Placental pericyte (primary cell): ENCODE results near the gene FNDC3B. TPM values are rescaled to one million over a fixed set of nuclear protein-coding genes. Genes with fewer than 3 reads are reported as not detected.

ENCODE experiments used
- small RNA-seq: library from RNA; depleted of rRNA; stranded (forward); fragments of <200 nt; gene quantifications from one replicate; pipeline ENCODE3, GENCODE V24; 2012; ENCODE audit warnings: low replicate concordance
- total RNA-seq: library from RNA; depleted of rRNA; stranded (reverse); fragments of >200 nt; gene quantifications from 2 replicates; pipeline ENCODE4 v1.2.3, GENCODE V29; 2012

The FNDC3B gene
- total RNA-seq: 280 and 435 TPM in 2 replicates

GRCh38 chr3:172039436-172040077 lies at the start of gene FNDC3B:
TSS of gene FNDC3B (plus strand) at chr3:172039578. CDS start at chr3:172112480, 72,902 bp downstream.

DNA sequence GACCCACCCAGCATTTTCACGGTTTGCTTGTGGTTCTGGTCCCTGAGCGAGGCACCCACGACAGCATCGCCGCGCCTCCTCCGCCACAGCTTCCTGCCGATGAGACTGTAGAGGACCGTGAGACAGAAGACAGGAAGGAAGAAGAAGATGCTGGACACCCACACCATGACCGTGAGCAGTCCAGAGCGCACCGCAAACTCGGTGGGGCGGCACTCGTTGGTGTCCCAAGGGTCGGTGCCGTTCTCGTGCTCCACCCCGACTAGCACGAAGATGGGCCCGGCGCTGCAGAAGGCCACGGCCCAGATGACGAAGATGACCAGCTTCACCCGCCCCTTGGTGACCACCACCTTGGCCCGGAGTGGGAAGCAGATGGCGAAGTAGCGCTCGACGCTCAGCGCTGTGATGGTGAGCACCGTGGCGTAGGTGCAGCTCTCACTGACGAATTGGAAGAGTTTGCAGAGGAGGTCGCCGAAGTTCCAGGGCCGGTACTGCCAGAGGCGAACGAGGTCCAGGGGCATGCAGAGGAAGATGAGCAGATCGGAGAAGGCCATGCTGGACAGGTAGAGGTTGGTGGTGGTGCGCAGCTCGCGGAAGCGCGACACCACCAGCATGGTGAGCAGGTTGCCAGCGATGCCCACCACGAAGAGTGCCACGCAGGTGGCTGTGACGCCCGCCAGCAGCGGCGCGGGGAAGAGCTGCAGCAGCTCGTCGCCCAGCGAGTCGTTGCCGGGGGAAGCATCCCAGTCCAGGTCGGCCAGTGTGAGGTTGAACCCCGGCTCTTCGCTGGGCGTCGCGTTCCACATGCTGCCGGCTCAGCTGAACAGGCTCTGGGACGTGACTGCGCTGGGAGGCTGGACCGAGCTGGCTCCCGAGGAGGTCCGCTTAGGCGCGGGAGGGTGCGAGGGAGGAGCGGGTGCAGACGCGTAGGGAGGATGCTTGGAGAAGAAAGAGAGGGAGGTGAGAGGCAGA lies 408.5 kb downstream of the FNDC3B start, which contains the start of gene GHSR:
GHSR (minus strand) TSS at position 846 of the 969 bp plus-strand sequence; CDS start at position 803, 43 bp downstream.

Small RNA genes lying within 50 kb of the gene (small RNA-seq; reads per million reads assigned to genes)
- not detected for gene RN7SL141P

Other genes with a start within 250 kb of the FNDC3B start
- gene PLD1, start 229.1 kb upstream of the FNDC3B start, total RNA-seq: 21.8 and 40.5 TPM in 2 replicates
- gene TMEM212, start 196.2 kb upstream of the FNDC3B start, total RNA-seq: not detected in 2 replicates